A673 (cell line): Measurements from ENCODE around the gene MAEA. TPM values are rescaled to one million over a fixed set of nuclear protein-coding genes. Genes with fewer than 3 reads are reported as not detected.

Experiments used
- BruUV-seq: library from RNA; stranded (reverse); fragments of 400-500 nt; replicated peaks from 2 replicates; lab custom pipeline; 2021; lab: Mats Ljungman, UMichigan
- CTCF ChIA-PET: fragments of 300-600 bp; sonication (Branson Sonifier 250); formaldehyde crosslinking; loops from one replicate; lab custom pipeline; 2022; ENCODE audit warnings: antibody characterized with exemption; lab: Charles Lee
- POLR2A ChIA-PET: fragments of 300-600 bp; sonication (Branson Sonifier 250); formaldehyde crosslinking; loops from one replicate; lab custom pipeline; 2022; ENCODE audit warnings: antibody characterized with exemption; ENCODE audit not compliant: low non-redundant PET; lab: Charles Lee
- DNase-seq: peaks from one replicate; pipeline ENCODE4 v3.0.0-alpha.2; 2015; ENCODE audit warnings: low spot score
- H3K27ac ChIP-seq: fragments of 200-600 bp; sonication (generic); 2 replicates; pipeline ENCODE4 v1.5.1; 2016; ENCODE audit warnings: mixed run types, low read depth, mild to moderate bottlenecking, mixed read lengths, antibody characterized with exemption, low read length; ENCODE audit not compliant: poor library complexity, severe bottlenecking
- H3K27me3 ChIP-seq: fragments of 200-600 bp; sonication (generic); replicated peaks from 2 replicates; pipeline ENCODE4 v1.6.1; 2017; ENCODE audit warnings: mixed run types, low read depth, mild to moderate bottlenecking, mixed read lengths, antibody characterized with exemption, low read length; ENCODE audit not compliant: insufficient read depth, poor library complexity
- H3K36me3 ChIP-seq: fragments of 200-600 bp; sonication (generic); 2 replicates; pipeline ENCODE4 v1.6.1; 2016; ENCODE audit warnings: mixed run types, mild to moderate bottlenecking, mixed read lengths, antibody characterized with exemption, low read length; ENCODE audit not compliant: insufficient read depth, poor library complexity, severe bottlenecking
- H3K4me1 ChIP-seq: fragments of 200-600 bp; sonication (generic); 2 replicates; pipeline ENCODE4 v1.6.1; 2017; ENCODE audit warnings: mixed run types, mild to moderate bottlenecking, mixed read lengths, antibody characterized with exemption, low read length; ENCODE audit not compliant: insufficient read depth, poor library complexity, severe bottlenecking
- H3K4me3 ChIP-seq: fragments of 200-600 bp; sonication (generic); 2 replicates; pipeline ENCODE4 v1.5.1; 2016; ENCODE audit warnings: low read depth, mixed run types, mild to moderate bottlenecking, mixed read lengths, low read length; ENCODE audit not compliant: poor library complexity, severe bottlenecking
- H3K9me3 ChIP-seq: fragments of 200-600 bp; sonication (generic); 2 replicates; pipeline ENCODE4 v1.6.1; 2016; ENCODE audit warnings: mixed run types, low read depth, mild to moderate bottlenecking, mixed read lengths, antibody characterized with exemption, low read length; ENCODE audit not compliant: poor library complexity, severe bottlenecking
- CTCF ChIP-seq: fragments of 300-800, 200-600 bp; sonication (generic); conservative IDR thresholded peaks from 2 replicates; pipeline ENCODE4 v1.5.1; 2017; ENCODE audit warnings: low read depth, mild to moderate bottlenecking, antibody characterized with exemption, low read length, moderate library complexity, mixed read lengths
- EZH2 ChIP-seq: fragments of 200-600 bp; sonication (generic); IDR thresholded peaks from 2 replicates; pipeline ENCODE4 v1.6.1; 2017; ENCODE audit warnings: borderline replicate concordance, low read depth, mild to moderate bottlenecking, mixed read lengths, antibody characterized with exemption, low read length; ENCODE audit not compliant: poor library complexity, severe bottlenecking
- intact Hi-C: fragments of 100-400 bp; cut with micrococcal nuclease; formaldehyde crosslinking; loops from one replicate; pipeline ENCODE4 v1.10.0; 2022; ENCODE audit not compliant: unreplicated experiment
- total RNA-seq: library from RNA; stranded (reverse); gene quantifications from 2 replicates; pipeline ENCODE4 v1.2.3, GENCODE V29; 2021

Gene MAEA
- total RNA-seq, 1 experiment from 2014 or later = 87.0 TPM

- Histone ChIP-seq H3K27me3 (no peaks in the 10 kb centered on the region), H3K4me3 (no peak overlapping the region), H3K27ac (no peak overlapping the region), H3K4me1 (no peaks in the 10 kb centered on the region), H3K36me3 (no peaks in the 10 kb centered on the region), H3K9me3 (peaks cover 6% of the 10 kb centered on the region)
- BruUV-seq = no TSS peak
- POLR2A ChIA-PET = no interaction called here
- intact Hi-C loops = no loop called here
- TF ChIP-seq EZH2 = no peak
- TF ChIP-seq CTCF = no peak
- no peak for DNase-seq
- CTCF ChIA-PET = no interaction called here
These were observed 18.0 kb upstream of the MAEA start for GRCh38 chr4:1271686-1272085.

DNA sequence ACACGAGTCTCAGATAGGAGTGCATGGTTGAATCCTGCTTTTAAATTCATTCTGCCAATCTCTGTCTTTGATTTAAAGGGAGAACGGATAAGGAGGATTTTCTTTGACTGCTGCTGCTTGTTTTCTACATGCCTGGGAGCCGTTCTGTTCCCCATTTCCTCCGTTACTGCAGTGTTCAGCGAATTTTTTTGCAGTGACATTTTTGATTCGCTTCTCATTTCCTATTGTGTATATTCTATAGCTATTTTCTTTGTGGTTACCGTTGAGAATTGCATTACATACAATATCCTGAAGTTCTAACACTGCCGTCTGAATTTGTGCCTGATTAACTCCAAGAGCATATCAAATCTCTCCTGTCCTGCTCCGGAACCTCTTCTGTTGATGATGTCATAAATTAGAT is 14.8 kb upstream of the MAEA start:
- Histone ChIP-seq H3K27me3 (no peaks in the 10 kb centered on the region), H3K27ac (no peak overlapping the region), H3K4me3 (no peak overlapping the region), H3K4me1 (no peaks in the 10 kb centered on the region), H3K36me3 (no peaks in the 10 kb centered on the region), H3K9me3 (no peaks in the 10 kb centered on the region)
- ChIA-PET POLR2A (no interaction called here), CTCF (interaction anchor here (0.6 kb wide), 1 partner anchor 126 kb away, joined by 3 read pairs; no protein-coding TSS in a partner anchor)
- intact Hi-C loops = no loop called here
- TF ChIP-seq EZH2 (no peak), CTCF (no peak)
- BruUV-seq = no TSS peak
- peak; percentile 41 for DNase-seq

GRCh38 chr4:1276984-1277383 is 12.7 kb upstream of the MAEA start:
- no peaks in the 10 kb centered on the region for H3K27me3 ChIP-seq
- DNase-seq = no peak
- CTCF ChIA-PET = no interaction called here
- H3K9me3 ChIP-seq = no peaks in the 10 kb centered on the region
- intact Hi-C loops = no loop called here
- no TSS peak for BruUV-seq
- H3K27ac ChIP-seq = no peak overlapping the region
- no peak for TF ChIP-seq EZH2
- TF ChIP-seq CTCF = no peak
- no peak overlapping the region for H3K4me3 ChIP-seq
- no peaks in the 10 kb centered on the region for H3K4me1 ChIP-seq
- POLR2A ChIA-PET = no interaction called here
- H3K36me3 ChIP-seq = no peaks in the 10 kb centered on the region
